Stimulated activated CD4-positive, alpha-beta T cell treated with anti-CD3 and anti-CD28 coated beads, Interleukin-4, amount 100 ng/mL, for 24 hours (primary cell): ENCODE results near the gene CHD5.
"Not testable (repeated sequence)": the region's sequence is repeated elsewhere in the genome, so short reads cannot be mapped to it uniquely, and the experiment has no call there.

Experiments used
- DNase-seq: peaks from one replicate; pipeline ENCODE4 v3.0.0-alpha.2; 2020

The CHD5 gene

DNA sequence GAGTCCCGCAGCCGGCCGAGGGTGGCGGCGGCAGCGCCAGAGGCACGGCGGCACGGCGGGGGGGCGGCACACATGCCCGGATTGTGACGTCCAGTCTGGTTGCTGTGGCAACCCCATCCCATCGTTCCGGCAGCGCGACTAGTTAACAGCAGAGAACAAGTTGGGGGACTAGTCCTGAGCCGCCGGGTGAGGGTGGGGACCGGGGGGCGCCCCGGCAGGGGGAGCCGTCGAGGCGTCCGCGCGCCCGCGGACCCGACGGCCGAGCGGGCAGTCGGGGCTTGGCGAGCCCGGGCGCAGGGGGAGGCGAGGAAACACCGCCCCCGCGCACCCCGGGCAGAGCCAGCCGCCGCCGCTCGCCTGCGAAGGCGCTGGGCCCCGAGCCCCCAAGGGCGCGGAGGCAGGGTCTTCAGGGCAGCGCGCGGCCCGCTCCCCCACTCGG is at the start of gene CHD5:
CHD5 (minus strand) TSS at position 54 of the 439 bp plus-strand sequence. CDS start 298 bp downstream, outside the sequence.
- DNase-seq, result no peak

DNA sequence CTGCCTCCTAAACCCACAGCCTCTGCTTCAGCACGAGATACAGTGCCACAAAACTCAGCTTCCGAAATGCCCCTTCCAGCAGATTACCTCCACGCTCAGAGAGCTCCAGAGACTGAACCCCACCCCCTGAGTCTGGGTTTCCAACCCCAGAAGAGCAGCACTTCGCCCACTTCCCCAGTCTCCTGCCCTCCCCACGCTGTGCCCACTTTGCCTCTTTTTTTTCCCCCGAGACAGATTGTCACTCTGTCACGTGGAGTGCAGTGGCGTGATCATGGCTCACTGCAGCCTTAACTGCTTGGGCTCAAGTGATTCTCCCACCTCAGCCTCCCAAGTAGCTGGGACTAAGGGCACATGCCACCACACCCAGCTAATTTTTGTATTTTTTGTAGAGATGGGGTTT is 45.5 kb upstream of the CHD5 start:
- DNase-seq, result no peak

- no peak for DNase-seq
Measured at GRCh38 chr1:6224718-6225117, 44.6 kb upstream of the CHD5 start.

DNA sequence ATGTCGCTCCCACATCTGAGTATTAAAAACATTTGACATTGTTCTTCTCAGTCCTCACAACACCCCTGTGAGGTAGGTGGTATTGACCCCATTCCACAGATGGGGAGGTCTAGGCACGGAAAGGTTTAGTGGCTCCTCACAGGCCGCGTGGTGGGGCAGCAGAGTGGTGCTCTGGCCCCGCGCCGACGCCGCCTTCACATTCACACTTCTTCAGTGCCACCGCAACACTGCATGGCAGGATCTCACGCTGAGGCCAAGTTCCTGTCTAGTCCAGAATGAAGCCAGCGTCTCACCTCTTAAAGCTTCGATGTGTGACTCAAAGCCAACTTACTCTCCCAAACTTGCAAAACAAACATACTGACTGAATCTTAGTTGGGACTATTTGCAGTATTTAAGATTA is 43.5 kb upstream of the CHD5 start:
- DNase-seq, result no peak

GRCh38 chr1:6222636-6223035 is 42.5 kb upstream of the CHD5 start:
- no peak for DNase-seq

DNA sequence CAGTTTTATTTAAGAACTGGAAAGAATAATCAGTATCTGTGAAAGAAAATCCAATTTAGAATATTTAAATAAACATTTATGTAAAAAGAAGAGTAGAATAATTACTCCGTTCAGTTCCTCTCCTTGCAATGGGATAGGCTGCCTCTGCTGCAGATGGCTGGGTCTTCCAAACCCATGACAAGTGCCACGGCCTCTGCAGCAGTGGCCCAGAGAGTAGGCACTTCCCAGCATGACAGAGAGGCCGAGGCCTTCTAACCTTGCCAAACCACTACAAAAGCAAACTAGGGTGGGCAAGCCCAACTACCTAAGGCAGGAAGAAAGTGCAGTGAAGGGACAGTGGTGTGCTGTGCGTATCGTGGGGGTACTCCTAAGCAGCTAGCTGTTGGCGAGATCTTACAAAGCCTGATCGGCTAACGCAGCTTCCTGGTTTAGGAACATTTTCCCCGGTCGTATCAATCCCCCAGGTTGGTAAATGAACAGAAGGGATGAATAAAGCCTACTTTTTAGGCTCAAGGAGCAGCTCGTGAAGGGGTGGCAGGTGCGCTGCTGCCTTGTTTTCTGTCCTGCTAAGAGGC is 41.2 kb upstream of the CHD5 start:
- DNase-seq, result no peak

DNA sequence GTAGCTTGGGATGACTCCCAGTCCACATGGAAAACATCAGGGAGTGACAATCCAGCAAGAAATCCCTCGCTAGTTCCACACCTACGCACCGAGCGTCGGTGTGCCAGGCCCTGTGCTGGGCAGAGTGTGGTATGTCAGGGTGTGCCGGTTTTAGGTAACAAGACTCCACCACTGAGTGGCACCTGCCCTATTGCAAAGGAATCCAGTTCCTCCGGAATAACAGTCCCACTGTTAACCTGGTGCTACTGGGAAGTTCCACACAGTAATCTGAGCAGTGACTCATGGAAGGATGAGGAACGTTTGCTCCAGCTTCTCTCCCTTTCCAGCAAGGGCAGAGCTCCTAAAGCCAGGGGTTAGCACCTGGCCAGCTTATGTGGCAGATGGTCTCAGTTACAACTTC is 40.1 kb upstream of the CHD5 start:
- no peak for DNase-seq

GRCh38 chr1:6219641-6220040 is 39.5 kb upstream of the CHD5 start:
- DNase-seq, result not testable (repeated sequence)

GRCh38 chr1:6218375-6219164 is 38.4 kb upstream of the CHD5 start:
- no peak for DNase-seq

GRCh38 chr1:6212193-6212959 is 32.3 kb upstream of the CHD5 start:
- DNase-seq, result no peak

DNA sequence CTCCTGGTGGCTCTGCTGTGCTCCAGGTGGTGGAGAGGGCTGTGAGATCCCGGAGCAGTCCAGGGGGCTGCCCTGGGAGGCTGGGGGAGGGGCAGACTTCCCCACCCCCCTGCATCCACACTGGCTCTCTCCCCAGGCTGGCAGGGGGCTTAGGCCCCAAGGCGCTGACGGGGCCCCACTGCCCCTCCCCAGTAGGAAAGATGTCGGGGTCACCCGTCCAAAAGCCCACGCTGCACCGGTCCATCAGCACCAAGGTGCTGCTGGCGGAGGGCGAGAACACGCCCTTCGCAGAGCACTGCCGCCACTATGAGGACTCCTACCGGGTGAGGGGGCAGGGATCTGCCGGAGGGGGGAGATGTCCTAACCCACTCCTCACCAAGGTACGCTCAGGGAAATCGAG is 31.6 kb upstream of the CHD5 start:
- DNase-seq, result no peak

DNA sequence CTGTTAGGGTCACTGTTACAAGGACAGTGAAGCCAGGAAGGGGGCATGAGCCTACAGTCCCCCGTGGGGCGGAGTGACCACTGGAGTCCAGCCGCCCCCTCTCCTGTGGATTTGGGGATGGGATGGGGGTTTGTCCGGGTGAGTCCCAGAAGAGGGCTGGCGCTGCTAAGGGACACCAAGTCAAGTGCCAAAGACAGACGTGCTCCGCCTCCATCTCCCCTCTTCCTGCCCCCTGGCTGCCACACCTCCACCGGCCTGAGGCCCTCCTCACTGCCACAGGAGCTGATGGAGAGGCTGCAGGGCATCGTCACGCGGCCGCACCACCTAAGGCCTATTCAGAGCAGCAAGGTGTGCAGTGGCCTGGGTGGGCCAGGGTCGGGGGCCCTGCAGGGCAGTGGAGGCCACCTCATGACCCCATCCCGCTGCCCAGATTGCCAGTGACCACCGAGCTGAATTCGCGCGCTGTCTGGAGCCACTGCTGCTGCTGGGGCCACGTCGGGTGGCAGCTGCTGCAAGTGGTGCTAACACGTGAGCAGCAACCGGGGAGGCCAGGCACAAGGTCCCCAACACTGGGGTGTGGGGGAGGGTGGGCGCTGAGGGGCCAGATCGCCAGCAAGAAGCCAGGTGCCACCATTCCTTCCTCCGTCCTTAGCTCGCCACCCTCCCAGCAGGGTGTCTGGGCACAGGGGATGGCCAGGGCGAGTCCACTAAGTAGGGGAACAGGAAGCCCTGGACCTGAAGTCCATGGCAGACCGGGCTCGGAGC is 30.7 kb upstream of the CHD5 start:
- DNase-seq, result no peak

DNA sequence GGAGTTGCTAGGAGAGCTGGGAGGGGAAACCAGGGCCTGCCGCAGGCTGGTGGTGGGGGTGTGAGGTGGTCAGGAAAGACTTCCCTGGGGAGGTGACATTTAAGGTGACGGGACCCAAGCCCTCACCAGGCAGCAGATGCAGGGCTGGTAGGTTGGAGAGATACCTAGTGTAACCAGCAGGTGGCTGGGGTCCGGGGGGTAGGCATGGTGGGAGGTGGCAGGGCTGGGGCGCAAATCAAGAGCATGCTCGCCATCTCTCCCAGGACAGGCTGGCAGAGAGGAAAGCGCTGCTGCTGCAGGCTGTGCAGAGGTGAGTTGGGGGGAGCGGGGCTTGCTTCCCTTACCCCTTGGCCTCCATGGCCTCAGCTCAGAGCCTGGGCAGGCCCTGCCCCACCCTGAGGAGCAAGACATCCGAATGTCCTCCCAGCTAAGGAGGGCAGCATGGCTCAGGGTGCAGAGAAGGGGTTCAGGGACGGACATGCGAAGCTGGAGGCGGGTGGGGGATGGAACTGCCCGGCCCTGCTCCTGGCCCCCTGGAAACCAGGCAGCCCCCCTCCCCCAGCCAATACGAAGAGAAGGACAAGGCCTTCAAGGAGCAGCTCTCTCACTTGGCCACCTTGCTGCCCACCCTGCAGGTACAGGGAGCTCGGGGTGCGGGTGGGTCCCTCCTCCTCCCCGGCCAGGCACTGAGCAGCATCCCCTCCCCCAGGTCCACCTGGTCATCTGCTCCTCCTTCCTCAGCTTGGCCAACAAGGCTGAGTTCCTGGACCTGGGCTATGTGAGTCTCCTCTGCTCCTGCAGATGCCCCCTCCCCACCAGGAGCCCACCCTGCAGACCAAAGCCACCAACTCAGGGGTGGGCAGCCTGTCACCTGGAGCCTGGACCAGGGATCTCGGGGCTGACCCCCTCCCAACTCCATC is 29.8 kb upstream of the CHD5 start:
- DNase-seq, result peak; percentile 33

- DNase-seq, result peak; percentile 22
Measured at GRCh38 chr1:6208723-6209660, 28.9 kb upstream of the CHD5 start.

DNA sequence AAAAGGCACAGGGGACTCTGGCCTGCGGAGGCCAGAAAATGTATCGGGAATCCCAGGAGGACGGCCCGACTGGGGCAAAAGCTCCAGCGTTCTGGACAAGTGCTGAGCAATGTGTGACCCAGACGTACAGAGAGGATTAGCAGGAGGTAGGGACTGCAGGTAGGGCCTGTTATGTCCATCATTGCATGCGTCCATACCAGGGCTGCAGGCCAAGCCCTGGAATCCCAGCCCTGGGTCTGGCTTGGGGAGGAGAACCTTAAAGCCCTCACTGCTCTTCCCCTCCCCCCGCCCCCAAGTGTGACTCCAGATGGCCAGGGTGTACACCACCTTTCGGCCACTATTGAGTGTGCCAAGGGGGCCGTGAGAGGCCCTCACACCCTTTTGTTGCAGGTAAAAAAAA is 27.8 kb upstream of the CHD5 start:
- DNase-seq, result no peak

GRCh38 chr1:6207075-6207885 is 27.2 kb upstream of the CHD5 start:
- DNase-seq, result no peak

DNA sequence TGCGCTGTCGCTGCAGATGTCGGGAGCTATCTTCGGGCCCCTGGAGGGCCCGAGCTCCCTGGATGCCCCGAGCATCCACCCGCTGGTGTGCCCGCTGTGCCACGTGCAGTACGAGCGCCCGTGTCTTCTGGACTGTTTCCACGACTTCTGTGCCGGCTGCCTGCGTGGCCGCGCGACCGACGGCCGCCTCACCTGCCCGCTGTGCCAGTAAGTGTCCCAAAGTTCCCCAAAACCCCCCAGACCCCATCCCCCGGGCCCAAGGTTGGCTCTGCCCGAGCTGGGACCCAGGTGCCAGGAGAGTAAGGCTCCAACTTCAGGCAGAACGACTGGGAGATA is 26.4 kb upstream of the CHD5 start:
- no peak for DNase-seq

DNA sequence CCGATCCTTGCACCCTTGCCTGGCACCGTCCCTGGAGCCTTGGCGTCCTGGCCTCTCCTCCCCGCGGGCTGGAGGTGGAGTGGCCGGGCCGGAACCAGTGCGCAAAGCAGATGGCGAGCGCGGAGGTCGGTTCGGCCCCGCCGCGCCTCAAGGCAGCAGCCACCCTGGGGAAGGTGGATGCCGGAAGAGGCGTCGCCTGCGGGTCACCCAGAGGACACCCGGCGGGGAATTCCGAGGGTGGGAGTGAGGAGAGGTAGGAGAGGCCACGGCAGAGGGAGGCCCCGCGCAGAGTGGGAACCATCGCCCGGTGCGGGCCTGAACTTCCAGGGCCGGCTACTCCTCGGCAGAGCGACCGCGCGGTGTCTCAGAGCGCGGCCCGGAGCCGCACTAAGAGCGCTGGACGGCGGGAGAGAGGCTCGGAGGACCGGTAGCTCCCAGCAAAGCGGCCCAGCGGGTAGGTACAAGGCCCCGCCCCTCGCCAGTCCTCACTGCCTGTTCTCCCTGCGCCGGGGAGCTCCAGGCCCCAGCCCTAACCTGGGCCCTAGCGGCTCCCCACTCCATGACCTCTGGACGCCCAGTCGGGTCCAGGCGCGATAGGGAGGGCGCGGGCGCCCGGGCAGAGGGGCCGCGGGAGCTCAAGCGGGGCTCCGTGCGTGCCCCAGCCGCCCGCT is 25.9 kb upstream of the CHD5 start, which contains the start of gene RNF207:
RNF207 (plus strand) TSS at position 271 of the 671 bp plus-strand sequence. CDS start 417 bp downstream, outside the sequence.
- DNase-seq, result peak; percentile 80

DNA sequence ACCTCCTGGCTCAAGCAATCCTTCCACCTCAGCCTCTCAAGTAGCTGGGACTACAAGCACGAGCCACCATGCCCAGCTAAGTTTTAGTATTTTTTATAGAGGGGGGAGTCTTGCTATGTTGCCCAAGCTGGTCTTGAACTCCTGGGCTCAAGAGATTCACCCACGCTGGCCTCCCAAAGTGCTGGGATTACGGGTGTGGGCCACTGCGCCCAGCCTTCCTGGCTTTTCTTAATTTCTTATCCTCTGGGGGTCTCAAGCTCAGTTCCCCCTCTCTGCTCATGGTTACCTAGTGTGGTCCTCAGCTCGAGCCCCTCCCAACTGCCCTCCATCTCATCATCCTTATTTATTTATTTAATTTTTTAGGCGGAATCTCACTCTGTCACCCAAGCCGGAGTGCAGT is 22.1 kb upstream of the CHD5 start:
- no peak for DNase-seq
